Spleen (tissue), 7 donors: Measurements from ENCODE around the gene PGS1.

Experiments used
- CTCF ChIP-seq, 11 experiments: fragments of 200-600 bp in 7 of 11; fragments of 450-650 bp in 4 of 11; sonication (generic) in 4 of 11; IDR thresholded peaks in 8 of 11; conservative IDR thresholded peaks in 3 of 11; 1 replicate in 7 of 11; 2 replicates in 4 of 11; pipeline versions ENCODE4 v1.4.0 to v1.8.0; 2016 to 2021; ENCODE audit warnings: antibody characterized with exemption in 11 of 11, inconsistent platforms in 4 of 11, mild to moderate bottlenecking in 1 of 11
- POLR2A ChIP-seq, 3 donors: fragments of 450-650 bp; IDR thresholded peaks; one replicate each; pipeline ENCODE4 v1.5.1; 2017; ENCODE audit warnings: antibody characterized with exemption in 3 of 3, mild to moderate bottlenecking in 1 of 3
- POLR2AphosphoS5 ChIP-seq, 3 donors: sonication (generic); formaldehyde crosslinking; IDR thresholded peaks; one replicate each; pipeline ENCODE4 v1.5.1; 2017; ENCODE audit warnings: antibody characterized with exemption in 3 of 3
- donor health status: DM: no; HTN: no; CAD: no; lungs with moderate emphysema.
- donor health status: DM: no; HTN: no; CAD: no.
- donor health status: DM: no; HTN: no; CAD: no.

- TF ChIP-seq CTCF (IDR thresholded peaks at IDR 0.05 in 8 of 11, conservative IDR thresholded peaks at IDR 0.05 in 3 of 11) (no peak), POLR2A (IDR thresholded peaks at IDR 0.05) (no peak), POLR2AphosphoS5 (IDR thresholded peaks at IDR 0.05) (no peak)
Observed at GRCh38 chr17:78451753-78452152, 73.3 kb downstream of the PGS1 start.
